HUES48 (cell line): ENCODE measurements around the gene SLC25A3.
"Not testable (repeated sequence)": the region's sequence is repeated elsewhere in the genome, so short reads cannot be mapped to it uniquely, and the experiment has no call there.

Experiments used
- H3K27ac ChIP-seq: one replicate; pipeline ENCODE4 v1.7.0; 2013; ENCODE audit warnings: low read depth, low read length, inconsistent platforms
- H3K27me3 ChIP-seq: 2 replicates; pipeline ENCODE4 v1.6.1; 2013; ENCODE audit warnings: mild to moderate bottlenecking, low read length; ENCODE audit not compliant: control insufficient read depth, insufficient read depth
- H3K36me3 ChIP-seq: 2 replicates; pipeline ENCODE4 v1.6.1; 2013; ENCODE audit warnings: low read length; ENCODE audit not compliant: control insufficient read depth, insufficient read depth
- H3K4me1 ChIP-seq: 2 replicates; pipeline ENCODE4 v1.6.1; 2013; ENCODE audit warnings: mild to moderate bottlenecking, low read length; ENCODE audit not compliant: control insufficient read depth, insufficient read depth
- H3K4me3 ChIP-seq: 2 replicates; pipeline ENCODE4 v1.5.1; 2013; ENCODE audit warnings: mild to moderate bottlenecking, low read depth, low read length
- H3K9ac ChIP-seq: 2 replicates; pipeline ENCODE4 v1.6.1; 2013; ENCODE audit warnings: mild to moderate bottlenecking, low read depth, low read length, moderate library complexity
- H3K9me3 ChIP-seq: 2 replicates; pipeline ENCODE4 v1.6.1; 2013; ENCODE audit warnings: low read length; ENCODE audit not compliant: control insufficient read depth, insufficient read depth

The SLC25A3 gene

DNA sequence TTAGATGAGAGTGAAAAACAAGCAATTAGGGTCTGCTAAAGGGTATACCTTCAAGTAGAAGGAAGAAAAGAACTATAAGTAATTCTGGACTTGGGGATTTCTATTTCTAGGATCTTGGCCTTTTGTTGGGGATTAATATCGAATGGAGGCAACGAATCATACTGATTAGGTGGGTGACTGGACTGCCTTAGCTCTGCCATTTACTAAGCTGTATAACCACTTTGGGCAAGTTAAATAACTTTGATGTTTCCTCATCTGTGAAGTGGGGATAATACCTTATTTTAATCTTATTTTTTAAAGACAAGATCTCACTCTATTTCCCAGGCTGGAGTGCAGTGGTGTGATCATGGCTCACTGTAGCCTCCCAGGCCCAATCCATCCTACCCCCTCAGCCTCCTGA, 44.5 kb downstream of the SLC25A3 start:
- no peaks in the 10 kb centered on the region for H3K27me3 ChIP-seq
- H3K9me3 ChIP-seq, result no peaks in the 10 kb centered on the region
- H3K27ac ChIP-seq, result no peak overlapping the region
- H3K9ac ChIP-seq, result no peak overlapping the region
- H3K4me1 ChIP-seq, result no peaks in the 10 kb centered on the region
- peaks cover 3% of the 10 kb centered on the region for H3K36me3 ChIP-seq
- H3K4me3 ChIP-seq, result no peak overlapping the region

DNA sequence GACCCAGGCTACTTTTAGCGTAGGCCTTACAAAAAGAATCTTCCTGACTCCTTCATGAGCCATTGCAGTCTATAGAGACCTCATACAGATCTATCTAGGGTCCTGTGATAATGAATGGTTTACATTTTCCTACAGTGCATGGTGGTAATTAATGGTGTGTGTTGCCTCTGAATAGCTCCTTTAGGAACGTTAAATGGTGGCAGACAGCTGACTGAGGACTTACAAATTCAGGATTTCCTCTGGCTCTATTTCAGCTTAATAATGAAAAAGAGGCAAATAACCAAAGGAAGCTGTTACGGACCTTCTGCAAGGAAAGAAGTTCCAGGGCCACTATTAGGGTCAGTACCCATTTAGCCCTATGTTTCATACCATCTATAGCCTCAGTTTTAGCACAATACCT, 46.0 kb downstream of the SLC25A3 start:
- Histone ChIP-seq H3K9me3 (no peaks in the 10 kb centered on the region), H3K9ac (no peak overlapping the region), H3K27ac (no peak overlapping the region), H3K36me3 (no peaks in the 10 kb centered on the region), H3K4me3 (no peak overlapping the region), H3K27me3 (no peaks in the 10 kb centered on the region), H3K4me1 (no peaks in the 10 kb centered on the region)

DNA sequence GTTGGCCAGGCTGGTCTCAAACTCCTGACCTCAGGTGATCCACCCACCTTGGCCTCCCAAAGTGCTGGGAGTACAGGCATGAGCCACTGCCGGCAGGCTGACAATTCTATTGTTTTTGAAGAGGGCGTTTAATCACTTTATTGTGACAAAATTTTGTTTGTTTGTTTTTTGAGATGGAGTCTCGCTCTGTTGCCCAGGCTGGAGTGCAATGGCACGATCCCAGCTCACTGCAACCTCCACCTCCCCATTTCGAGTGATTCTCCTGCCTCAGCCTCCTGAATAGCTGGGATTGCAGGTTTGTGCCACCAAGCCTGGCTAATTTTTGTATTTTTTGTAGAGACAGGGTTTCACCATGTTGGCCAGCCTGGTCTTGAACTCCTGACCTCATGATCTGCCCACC, 49.3 kb downstream of the SLC25A3 start:
- not testable (repeated sequence) for H3K4me1 ChIP-seq, H3K9me3 ChIP-seq, H3K27ac ChIP-seq, H3K9ac ChIP-seq, H3K4me3 ChIP-seq, H3K27me3 ChIP-seq, H3K36me3 ChIP-seq

DNA sequence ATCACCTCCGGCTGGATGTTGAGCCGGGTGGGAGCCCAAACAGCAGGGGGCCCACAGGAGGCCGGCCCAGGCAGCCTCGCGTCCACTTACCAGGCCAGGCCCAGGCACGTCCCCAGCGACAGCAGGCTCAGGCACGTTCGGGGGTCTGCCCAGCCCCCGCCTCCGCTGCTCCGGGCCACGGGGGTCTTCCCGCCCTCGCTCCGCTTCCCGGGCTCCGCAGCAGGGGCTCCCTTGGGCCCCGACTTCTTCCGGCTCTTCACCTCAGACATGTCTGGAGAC, 50.9 kb downstream of the SLC25A3 start:
- H3K9ac ChIP-seq, result peak overlapping the region; percentile 29
- peaks cover 11% of the 10 kb centered on the region for H3K36me3 ChIP-seq
- no peaks in the 10 kb centered on the region for H3K9me3 ChIP-seq
- H3K4me1 ChIP-seq, result 0 out of 2 replicates have a peak, but pooled peaks cover 3% of the 10 kb centered on the region
- H3K27ac ChIP-seq, result peak overlapping the region; percentile 97
- no peaks in the 10 kb centered on the region for H3K27me3 ChIP-seq
- H3K4me3 ChIP-seq, result peak overlapping the region; percentile 96

DNA sequence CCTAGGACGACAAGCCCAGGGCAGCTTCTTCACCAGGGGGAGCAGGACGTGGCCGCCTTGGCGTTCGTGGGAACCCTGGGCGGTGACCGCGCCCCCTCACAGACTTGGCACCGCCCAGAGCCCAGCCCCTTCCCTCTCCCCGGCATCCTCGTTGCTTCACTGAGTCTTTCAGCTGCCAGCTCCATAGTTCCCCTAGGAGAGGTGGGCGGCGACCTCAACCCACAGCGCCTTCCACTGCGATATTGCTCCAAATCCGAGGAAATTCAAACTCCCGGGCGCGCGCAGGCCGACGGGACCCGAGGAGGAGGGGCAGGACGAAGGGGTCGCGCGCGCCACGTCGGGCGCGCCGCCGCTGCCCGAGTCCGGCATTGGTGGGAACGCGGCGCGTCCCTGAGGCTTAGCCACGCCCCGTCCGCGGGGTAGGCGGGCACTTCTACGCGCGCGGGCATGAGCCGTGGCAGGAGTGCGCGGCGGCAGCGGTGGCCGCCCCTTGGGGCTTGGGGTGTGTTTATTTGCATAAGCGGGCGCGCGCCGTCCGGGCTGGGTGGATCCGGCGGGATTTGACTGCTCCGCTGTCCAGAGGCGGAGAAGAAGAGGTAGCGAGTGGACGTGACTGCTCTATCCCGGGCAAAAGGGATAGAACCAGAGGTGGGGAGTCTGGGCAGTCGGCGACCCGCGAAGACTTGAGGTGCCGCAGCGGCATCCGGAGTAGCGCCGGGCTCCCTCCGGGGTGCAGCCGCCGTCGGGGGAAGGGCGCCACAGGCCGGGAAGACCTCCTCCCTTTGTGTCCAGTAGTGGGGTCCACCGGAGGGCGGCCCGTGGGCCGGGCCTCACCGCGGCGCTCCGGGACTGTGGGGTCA, 51.5 kb downstream of the SLC25A3 start, which contains the start of the genes APAF1 and IKBIP:
APAF1 (plus strand) TSS at position 579 of the 860 bp plus-strand sequence. CDS start 3,070 bp downstream, outside the sequence.
IKBIP (minus strand) TSS at position 77 of the 860 bp plus-strand sequence. CDS start 87 bp downstream, outside the sequence.
- peak within 1 kb of the TSS; percentile 96 for H3K4me3 ChIP-seq
- H3K27ac ChIP-seq, result peak within 1 kb of the TSS; percentile 97
- no peaks in the 10 kb centered on the region for H3K27me3 ChIP-seq
- 0 out of 2 replicates have a peak, but pooled peaks cover 3% of the 10 kb centered on the region for H3K4me1 ChIP-seq
- H3K9me3 ChIP-seq, result no peaks in the 10 kb centered on the region
- peak within 1 kb of the TSS; percentile 72 for H3K9ac ChIP-seq
- peaks cover 17% of the 10 kb centered on the region for H3K36me3 ChIP-seq

DNA sequence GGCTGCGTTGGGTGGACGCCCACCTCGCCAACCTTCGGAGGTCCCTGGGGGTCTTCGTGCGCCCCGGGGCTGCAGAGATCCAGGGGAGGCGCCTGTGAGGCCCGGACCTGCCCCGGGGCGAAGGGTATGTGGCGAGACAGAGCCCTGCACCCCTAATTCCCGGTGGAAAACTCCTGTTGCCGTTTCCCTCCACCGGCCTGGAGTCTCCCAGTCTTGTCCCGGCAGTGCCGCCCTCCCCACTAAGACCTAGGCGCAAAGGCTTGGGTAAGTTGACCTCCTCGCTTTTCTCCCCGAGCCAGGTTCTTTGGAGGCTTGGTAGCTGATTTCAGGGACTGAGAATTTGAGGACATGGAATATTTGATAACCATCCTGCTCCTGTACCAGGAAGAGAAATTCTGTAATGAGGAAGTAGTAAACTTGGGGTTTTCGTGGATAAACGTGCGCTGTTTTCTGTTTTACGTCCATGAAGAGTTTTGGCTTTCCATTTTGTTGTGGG, 52.1 kb downstream of the SLC25A3 start:
- peaks cover 22% of the 10 kb centered on the region for H3K36me3 ChIP-seq
- H3K27me3 ChIP-seq, result no peaks in the 10 kb centered on the region
- 0 out of 2 replicates have a peak, but pooled peaks cover 3% of the 10 kb centered on the region for H3K4me1 ChIP-seq
- H3K9me3 ChIP-seq, result no peaks in the 10 kb centered on the region
- peak overlapping the region; percentile 72 for H3K9ac ChIP-seq
- peak overlapping the region; percentile 96 for H3K4me3 ChIP-seq
- peak overlapping the region; percentile 97 for H3K27ac ChIP-seq

DNA sequence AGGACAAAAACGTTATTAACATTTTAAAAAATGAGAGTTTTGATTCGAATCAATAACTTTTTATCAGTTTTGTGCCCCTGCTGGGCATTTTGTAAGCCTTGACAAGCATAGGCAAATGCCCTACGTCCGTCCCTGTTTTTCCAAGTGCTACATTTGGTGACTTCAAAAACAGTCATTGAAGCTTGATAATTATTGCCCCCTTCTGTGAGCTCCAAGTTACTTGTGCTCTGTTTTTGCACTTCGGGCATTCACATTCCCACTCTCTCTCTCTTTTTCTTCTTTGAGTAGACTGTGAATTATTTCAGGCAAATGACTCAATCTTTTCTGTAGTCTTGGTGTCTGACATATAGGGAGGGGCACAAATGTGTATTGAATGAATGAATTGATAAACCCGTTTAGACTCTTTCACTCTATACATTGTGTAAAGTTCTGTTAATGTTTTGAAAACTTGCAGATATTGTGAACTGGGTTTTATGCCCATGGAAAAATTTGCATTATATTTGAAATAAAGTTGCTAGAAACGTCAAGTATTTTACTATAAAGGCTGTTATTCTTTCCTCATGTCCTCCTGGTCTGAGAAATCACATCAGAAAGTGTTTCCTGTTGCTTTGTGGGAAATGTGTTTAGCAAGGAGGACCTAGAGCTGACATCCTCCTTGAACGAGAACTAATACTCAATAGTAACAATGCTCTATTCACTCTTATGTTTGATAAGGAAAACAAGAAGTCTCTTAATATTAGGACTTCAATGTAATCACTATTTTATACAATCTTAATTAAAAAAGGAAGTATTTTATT, 53.0 kb downstream of the SLC25A3 start:
- no peak overlapping the region for H3K9ac ChIP-seq
- H3K36me3 ChIP-seq, result peaks cover 29% of the 10 kb centered on the region
- peak overlapping the region; percentile 96 for H3K4me3 ChIP-seq
- no peaks in the 10 kb centered on the region for H3K27me3 ChIP-seq
- no peak overlapping the region for H3K27ac ChIP-seq
- no peaks in the 10 kb centered on the region for H3K9me3 ChIP-seq
- 0 out of 2 replicates have a peak, but pooled peaks cover 3% of the 10 kb centered on the region for H3K4me1 ChIP-seq

DNA sequence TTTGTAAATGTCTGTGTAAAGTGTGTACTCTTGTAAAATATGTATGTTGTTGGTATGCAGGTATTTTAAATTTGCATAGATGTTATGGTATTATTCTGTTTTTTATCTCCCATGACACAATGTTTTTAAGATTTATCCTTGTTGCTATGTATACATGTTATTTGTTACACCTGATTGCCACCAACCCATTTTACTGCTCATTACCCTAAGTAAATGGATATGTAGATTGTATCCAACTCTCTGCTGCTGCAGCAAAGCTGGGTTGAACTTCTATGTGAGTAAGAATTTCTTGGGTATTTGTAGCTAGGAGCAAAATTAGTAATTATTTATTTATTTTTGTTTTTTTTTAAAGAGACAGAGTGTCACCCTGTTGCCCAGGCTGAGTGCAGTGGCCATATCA, 57.8 kb downstream of the SLC25A3 start:
- Histone ChIP-seq H3K4me3 (no peak overlapping the region), H3K27ac (no peak overlapping the region), H3K36me3 (peaks cover 36% of the 10 kb centered on the region), H3K9me3 (no peaks in the 10 kb centered on the region), H3K9ac (no peak overlapping the region), H3K27me3 (no peaks in the 10 kb centered on the region), H3K4me1 (0 out of 2 replicates have a peak, but pooled peaks cover 3% of the 10 kb centered on the region)

DNA sequence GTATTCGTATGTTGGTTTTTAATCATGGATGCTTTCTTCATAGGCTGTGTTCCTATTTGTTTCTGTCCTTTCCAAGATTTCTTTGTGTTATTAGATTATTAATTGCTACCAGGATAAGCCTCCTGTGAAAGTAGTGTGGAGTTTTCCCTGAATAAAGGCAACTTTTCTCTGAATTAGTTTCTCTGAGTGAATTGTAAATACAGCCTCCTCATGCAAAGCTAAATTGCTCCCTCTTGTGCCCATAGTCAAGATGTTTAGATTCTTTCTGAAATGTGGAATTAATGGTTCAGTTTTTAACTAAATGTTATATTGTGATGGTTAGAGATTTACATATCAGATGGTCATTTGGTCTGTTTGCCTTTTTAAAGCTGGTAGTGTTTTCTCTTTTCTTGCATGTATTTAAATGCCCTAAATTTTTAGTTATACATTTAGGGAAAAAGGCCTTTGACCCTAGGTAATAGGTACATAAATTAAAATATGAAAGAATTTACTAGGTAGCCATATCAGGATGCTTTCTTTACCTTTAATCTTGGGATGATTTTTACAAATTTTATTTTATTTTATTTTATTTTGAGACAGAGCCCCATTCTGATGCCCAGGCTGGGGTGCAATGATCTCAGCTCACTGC, 60.5 kb downstream of the SLC25A3 start:
- Histone ChIP-seq H3K9ac (no peak overlapping the region), H3K4me1 (no peaks in the 10 kb centered on the region), H3K27ac (no peak overlapping the region), H3K9me3 (no peaks in the 10 kb centered on the region), H3K27me3 (no peaks in the 10 kb centered on the region), H3K4me3 (no peak overlapping the region), H3K36me3 (peaks cover 45% of the 10 kb centered on the region)
